GM19395 (cell line): Measurements from ENCODE around the gene DCC.
A peak's percentile ranks its signal among the peaks of the same experiment; 100 is the strongest.

Experiments used
- ATAC-seq: cut with Tn5 transposase; IDR thresholded peaks from one replicate; pipeline ENCODE4 v1.9.1; 2021; ENCODE audit warnings: mild to moderate bottlenecking, moderate library complexity; ENCODE audit not compliant: unreplicated experiment

Gene DCC, protein sequence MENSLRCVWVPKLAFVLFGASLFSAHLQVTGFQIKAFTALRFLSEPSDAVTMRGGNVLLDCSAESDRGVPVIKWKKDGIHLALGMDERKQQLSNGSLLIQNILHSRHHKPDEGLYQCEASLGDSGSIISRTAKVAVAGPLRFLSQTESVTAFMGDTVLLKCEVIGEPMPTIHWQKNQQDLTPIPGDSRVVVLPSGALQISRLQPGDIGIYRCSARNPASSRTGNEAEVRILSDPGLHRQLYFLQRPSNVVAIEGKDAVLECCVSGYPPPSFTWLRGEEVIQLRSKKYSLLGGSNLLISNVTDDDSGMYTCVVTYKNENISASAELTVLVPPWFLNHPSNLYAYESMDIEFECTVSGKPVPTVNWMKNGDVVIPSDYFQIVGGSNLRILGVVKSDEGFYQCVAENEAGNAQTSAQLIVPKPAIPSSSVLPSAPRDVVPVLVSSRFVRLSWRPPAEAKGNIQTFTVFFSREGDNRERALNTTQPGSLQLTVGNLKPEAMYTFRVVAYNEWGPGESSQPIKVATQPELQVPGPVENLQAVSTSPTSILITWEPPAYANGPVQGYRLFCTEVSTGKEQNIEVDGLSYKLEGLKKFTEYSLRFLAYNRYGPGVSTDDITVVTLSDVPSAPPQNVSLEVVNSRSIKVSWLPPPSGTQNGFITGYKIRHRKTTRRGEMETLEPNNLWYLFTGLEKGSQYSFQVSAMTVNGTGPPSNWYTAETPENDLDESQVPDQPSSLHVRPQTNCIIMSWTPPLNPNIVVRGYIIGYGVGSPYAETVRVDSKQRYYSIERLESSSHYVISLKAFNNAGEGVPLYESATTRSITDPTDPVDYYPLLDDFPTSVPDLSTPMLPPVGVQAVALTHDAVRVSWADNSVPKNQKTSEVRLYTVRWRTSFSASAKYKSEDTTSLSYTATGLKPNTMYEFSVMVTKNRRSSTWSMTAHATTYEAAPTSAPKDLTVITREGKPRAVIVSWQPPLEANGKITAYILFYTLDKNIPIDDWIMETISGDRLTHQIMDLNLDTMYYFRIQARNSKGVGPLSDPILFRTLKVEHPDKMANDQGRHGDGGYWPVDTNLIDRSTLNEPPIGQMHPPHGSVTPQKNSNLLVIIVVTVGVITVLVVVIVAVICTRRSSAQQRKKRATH (N-terminal part only)

DNA sequence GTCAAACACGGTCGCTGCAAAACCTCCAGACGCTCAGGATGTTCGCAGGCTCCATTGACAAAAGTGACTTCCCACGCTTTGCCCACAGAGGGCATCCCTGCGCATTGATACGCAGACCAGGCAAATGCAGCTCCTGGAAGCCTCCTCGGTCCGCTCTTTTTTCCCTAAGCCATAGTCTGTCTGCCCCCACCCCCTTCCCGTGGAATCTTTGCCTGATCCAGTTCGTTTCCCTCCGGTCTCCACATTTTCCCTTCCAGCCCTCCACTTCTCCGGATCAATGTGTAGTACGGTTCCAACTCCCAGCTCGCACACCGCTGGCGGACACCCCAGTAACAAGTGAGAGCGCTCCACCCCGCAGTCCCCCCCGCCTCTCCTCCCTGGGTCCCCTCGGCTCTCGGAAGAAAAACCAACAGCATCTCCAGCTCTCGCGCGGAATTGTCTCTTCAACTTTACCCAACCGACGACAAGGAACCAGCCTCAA is at the start of gene DCC:
Gene DCC (plus strand): TSS at position 307 of the 481 bp plus-strand sequence. CDS start 591 bp downstream, outside the sequence.
- peak; percentile 62 for ATAC-seq

DNA sequence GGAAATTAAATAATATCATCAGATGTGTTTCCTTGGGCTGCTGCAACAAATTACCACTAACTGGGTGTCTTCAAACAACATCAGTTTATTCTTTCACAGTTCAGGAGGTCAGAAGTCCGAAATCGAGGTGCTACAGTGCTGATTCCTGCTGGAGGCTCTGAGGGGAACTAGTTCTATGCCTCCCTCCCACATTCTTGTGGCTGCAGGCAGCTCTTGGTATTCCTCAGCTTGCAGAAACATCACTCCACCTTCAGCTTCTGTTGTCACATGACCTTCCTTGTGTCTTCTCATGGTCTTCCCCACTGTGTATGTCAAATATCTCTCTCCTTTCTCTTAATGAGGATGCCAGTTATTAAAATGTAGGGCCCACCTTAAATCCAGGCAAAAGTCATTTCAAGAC is 29.3 kb upstream of the DCC start:
- no peak for ATAC-seq

DNA sequence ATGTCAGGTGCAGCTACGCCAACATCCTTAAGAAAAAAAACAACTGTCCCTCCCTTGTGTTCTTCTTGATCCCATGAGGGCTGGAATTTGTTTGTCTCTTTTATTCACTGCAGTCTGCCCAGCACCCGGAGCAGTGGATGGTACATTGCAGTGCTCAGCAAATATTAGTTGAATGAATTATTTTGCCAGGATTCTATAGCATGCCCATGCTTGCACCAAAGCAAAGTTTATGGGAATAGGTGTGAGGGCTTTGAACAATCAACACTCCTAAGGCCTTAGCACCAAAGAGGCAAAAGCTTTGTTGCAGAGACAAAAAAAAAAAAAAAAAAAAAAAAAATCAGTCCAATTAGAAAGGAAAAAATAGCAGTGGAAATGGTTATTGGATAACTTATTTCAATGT is 28.7 kb upstream of the DCC start:
- ATAC-seq: no peak

DNA sequence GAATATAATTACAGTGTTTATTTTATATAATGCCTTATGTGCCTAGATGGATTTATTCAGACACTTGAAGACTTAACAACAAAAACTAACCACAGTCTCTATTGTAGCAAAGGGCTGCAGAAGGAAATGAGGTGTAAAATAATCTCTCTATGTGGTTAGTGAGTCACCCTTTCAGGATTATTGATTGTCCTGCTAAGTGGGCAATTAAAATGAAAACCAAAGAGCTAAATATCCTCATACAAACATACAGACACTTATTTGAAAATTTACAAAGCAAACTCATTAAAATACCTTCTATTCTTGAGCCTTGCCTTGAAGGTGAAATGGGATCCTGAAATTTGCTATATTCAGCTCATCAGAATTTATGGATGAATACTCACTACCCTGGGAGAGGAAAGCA is 27.7 kb upstream of the DCC start:
- ATAC-seq: no peak

DNA sequence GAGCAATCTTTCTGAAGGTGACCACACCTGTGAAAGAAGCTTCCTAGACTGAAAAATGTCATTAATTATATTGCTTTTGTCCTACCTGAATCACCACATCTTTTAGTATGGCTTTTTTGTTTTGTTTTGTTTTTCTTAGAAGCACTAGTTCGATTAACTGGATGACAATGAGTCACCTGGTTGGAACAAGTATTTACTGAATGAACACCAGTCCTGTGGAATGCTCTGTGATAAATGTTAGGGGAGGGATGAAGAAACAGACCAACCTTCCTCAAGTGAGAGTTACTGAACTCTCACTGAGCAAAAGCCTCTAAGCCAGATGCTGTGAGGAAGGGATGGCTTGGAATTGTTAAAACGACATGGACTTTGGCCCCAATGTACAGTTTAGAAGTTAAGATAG is 26.8 kb upstream of the DCC start:
- no peak for ATAC-seq

DNA sequence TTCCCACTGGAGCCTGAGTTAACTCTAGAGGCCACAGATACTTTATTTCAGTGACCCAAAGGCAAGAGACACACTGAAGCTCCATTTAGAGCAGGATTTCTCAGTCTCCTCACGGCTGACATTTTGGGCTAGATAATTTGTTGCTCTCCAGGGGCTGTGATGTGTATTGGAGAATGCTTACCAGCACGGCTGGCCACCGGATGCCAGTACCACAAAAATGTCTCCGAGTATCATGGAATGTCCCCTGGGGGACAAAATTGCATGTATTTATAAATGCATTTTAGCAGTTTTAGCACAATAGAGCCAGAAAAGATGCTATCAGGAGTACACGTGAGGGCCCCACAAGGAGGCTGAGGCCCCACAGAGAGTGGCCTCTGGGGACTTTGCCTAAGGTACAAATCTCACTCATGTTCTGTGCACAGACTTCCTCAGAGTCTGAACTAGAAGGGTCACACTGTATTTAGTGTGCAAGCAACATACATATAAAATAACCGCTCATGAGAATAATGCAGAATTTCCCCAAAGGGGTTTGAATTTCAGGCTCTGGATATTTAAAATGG is 20.5 kb upstream of the DCC start:
- no peak for ATAC-seq

DNA sequence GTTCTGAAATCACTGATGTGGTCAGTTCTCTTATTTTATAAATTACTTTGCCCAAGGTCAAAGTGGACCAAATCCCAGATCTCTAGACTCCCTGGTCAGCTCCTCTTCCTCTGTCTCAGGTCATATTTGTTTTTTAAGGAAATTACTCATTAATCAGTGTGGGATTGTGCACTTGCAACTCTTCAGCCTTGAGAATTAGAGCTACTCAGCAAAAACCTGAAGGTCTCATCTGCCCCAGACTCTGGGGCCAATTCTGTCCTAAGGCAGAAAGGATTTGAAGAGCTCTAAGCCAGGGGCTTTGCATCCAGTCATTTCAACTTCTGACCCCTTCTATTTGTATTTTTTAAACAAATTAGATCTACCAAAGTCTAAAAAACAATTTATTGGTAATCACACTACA is 17.7 kb upstream of the DCC start:
- ATAC-seq: no peak

DNA sequence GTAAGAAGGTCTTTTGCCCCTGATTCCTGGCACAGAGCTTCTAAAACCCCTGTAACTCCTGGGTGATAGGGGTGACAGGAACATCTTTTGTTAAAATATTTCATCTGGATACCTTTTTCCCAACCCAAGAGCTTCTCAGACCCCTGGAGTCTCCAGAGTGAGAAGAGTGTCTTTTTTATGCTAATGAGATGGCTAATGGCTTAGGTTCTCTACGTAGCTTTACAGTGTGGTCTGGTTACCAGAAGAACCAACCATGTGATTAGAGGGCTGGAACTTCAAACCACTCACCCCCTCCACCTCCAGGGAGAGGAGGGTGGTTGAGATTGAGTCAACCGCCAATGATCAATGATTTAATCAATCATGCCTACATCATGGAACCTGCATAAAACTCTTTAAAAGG is 16.2 kb upstream of the DCC start:
- ATAC-seq: no peak

DNA sequence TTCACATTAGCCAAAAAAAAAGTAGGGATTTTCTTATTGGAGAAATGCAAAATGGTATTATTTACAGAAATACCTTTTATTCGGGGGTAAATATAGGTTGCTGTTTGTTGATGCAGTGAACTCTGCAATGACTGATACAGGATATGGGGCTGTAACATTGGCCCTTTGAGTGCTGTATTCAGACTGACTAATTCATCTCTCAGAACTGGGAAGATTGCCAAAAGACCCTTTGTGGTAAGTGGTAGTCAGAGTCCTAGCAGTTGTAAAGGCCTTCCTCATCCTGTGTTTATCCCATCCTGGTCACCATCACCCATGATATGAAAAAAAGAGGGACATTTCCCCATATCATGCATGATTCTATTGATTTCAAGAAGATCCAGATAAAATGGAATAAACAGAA is 14.0 kb upstream of the DCC start:
- no peak for ATAC-seq

DNA sequence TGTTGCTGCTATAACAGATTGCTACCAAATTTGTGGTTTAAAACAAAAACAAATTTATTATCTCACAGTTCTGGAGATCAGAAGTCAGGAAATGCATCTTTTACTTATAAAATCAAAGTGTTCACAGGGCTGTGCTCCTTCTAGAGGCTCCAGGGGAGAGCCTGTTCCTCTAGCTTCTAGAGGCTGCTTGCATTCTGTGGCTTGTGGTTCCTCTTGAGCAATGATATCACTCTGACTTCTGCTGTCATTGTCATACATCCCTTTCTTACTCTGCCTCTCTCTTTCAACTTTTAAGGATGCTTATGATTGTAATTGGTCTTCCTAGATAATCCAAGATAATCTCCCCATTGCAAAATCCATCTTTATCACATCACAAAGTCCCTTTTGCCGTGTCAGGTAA is 6.1 kb upstream of the DCC start:
- no peak for ATAC-seq

DNA sequence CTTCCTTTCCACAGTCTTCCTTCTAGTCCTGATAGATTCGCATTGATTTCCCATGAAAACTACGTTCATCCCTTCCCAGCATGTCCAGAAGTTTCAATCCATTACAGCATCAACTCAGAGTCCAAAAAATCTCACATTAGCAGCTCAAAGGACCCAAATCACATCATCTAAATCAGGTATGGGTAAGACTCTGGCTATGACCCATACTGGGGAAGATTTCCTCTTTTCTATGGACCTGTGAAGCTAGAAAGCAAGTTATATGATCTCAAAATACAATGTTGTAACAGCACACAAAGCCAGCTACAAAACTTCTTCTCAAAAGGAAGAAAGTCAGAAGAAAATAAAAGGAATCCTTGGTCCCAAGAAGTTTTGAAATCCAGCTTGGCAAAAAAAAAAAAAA is 5.7 kb upstream of the DCC start:
- no peak for ATAC-seq

DNA sequence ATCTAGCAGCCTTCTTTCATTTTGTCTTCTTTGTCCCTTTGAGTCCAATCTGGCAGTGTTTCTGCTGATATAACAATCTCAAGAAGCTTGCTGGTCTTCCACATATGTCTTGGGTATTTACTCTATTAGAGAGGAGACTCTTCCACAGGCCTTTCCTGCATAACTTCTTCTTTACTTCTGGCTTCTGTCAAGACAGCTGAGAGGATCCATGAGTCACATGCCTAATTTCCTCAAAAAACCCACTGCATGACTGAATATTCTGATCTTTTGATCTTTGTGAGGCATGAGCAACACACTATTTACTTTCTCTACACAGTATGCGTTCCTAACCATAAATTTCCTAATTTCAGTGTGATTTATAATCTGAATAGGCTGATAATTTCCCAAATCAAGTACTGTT is 5.1 kb upstream of the DCC start:
- ATAC-seq: no peak

DNA sequence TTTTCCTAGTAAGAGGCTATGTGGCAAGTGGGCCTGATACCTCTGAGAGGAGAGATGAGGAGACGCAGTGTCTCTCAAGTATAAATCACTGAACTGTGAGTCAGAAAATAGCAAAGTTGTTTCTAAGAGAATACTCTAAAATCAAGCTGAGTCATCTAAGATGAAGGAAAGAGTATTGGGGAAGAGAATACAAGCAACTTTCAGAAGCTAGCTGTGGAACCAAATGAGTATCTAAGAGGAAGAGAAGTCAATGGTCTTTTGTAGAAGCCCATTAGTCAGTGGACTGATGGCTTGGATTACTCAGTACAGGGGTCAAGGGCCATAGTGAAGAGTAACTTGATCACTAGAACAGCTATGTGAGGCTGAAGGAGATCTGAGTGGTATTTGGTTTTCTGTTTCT is 2.7 kb upstream of the DCC start:
- ATAC-seq: no peak

DNA sequence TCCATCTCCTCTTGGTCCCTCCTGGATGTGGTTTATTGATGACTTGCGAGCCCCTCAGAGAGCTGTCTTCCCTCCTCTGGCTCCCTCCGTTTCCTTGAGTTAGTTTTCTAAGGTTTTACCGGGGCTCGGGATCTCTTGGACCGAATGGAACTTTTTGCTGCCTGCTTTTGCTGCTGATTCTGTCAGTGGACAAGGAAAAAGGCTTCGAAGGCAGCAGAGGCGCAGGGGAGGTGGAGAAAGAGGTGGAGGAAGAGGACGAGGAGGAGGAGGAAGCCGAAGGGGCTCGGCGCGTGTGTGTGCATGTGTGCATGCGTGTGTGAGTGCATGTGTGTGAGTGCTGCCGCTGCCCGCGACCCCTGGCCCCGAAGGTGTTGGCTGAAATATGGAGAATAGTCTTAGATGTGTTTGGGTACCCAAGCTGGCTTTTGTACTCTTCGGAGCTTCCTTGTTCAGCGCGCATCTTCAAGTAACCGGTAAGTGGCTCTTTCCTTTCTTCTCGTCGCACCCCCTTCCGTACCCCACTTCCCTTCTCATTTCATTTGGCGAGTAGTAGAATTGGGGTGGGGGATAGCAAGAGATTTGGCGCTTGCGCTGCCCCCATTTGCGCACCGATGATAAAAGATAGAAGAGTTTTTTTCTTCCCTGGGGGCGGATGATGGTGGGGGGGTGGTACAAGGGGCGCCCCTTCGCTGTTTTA is 557 bp downstream of the DCC start:
- no peak for ATAC-seq

DNA sequence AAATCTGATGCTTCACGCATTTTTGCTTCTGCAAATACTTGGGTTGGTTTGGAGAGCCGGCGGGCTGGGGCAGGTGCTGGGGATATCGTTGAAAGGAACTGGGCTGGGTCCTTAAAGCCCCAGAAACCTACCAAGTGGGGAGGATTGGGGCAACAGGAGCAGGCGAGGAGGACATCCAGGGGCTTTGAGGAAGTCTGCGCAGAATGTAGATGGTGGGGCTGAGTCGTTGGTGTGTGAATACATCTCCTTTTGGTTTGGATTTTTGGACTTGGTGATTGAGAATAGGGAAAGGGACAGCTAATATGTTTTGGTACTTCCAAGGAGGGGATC is 1.1 kb downstream of the DCC start:
- no peak for ATAC-seq

DNA sequence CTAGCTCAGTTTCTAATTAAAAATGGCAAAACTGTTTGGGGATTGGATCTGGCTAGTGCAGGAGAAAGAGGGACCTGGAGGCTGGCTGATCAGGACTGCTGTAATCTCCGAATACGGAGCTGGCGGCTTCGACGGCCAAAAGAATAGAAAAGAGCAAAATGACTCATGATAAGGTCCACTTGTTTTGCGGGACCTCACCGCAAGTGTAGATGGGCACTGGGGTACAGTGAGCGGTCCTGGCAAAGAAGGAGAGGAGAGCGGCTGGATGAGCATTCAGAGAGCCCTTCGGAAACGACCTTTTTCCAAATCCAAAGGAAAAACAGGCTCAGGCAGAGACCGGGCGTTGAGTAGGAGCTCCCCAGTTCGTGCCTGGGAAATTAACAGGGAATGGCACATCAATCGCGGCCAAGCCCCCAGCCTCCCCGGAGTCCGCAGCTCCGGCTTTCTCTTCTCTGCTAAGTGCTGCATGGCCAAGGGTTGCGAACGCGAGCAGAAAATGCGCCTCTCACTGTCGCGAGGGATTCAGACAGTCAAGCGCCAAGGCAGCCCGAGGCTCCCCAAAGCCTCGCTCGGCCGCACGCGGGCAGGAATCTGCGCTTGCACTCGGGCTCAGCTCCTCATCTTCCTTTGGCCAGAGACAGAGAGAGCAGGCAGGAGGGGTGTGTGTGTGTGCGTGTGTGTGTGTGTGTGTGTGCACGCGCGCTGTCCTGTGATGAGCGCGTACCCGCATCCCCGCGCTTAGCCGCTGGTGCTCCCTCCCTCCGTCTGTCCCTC is 1.8 kb downstream of the DCC start:
- ATAC-seq: no peak

DNA sequence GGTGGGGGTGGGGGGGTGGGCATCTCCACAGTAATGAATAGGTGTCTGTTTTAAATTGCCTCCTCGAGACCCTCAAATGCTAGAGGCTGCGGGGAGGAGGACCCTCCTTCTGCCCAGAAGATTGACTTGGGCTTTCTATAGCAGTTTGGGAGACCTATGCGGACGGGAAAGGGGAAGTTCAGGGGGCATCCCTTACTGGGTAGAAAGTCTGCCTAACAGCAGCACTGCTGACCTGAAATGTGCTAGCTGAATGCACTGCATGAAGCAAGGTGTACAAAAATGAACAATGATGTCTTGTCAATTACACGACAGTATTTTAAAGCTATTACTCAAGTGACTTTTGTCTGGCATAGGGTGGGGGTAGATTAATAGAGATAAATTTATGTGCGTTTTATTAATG is 2.5 kb downstream of the DCC start:
- ATAC-seq: no peak

DNA sequence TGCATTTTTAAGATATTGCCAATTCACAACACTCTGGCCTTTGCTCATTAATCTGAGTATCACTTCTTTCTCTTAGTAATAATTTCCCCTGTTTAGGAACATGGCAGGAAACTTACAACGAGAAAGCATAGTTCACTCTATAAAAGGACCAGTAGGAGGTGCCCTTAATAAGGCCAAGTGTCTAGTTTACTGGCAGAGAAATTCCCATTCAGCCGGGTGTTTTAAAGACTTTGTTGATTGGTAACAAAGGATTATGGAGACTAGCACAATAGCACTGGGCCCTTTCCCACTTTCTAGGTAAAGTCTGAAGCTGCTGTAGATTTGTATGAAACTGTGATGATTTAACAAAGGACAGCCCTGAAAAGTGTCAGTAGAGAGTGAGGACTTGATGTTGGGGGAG is 3.1 kb downstream of the DCC start:
- peak; percentile 58 for ATAC-seq

DNA sequence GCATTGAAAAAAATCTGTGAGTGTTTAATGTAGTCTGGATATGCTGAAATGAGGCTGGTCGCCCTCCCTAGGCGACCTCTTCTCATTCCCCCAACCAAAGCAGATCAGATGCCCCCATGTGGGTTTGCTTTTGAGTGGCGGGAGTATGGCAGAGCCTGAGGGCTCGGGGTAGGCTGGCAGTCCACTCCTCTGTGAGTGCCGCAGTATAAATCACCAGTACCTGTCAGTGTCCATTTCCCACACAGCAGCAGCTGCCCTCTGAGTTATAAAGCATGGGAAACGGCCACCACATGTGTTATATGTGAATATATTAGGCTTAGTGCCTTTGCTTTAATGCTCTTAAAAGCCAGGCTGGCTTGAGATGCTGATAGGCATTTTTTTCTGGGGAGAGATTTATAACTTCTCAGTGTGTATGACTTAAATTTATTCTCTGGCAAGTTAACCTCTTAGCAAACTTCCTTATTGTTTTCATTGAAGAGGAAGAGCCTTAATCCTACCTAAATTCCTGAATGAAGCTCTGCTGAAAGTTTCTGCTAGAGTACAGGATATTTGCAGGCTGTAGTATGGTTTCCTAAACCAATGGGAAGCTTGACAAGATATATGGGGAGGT is 3.8 kb downstream of the DCC start:
- ATAC-seq: no peak

DNA sequence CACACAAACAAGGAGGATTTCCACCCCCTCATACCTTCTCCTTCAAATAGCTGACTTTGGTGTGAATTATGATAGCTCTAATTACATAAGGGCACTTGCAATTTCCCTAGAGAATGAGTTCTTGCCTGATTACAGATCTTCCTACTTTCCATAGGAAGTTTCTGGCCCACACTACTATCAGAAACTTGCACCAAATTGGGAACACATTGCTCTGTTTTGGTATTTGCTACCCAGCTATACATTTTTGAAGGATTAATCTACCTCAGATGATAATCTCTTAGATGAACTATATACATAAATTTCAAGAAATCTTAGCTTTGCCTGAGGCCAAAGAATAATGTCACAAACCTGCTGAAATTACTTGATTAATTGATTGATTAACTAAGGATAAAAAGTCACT is 4.9 kb downstream of the DCC start:
- ATAC-seq: no peak
